ENCODE measurements around the gene SP110.

Gene SP110

GRCh38 chr2:230216489-230216888 lies 3.3 kb downstream of the SP110 start:
- Histone ChIP-seq H4K20me1 (ENCODE audit: insufficient read depth, low read length) (no peaks in the 10 kb centered on the region), H3K79me2 (ENCODE audit: insufficient read depth, low read length) (peaks cover 39% of the 10 kb centered on the region), H3K4me1 (ENCODE audit: insufficient read depth, low read length) (peaks cover 42% of the 10 kb centered on the region), H3K27me3 (ENCODE audit: insufficient read depth, low read length, poor library complexity) (no peaks in the 10 kb centered on the region), H3K9me3 (ENCODE audit: insufficient read depth, low read length, severe bottlenecking) (no peaks in the 10 kb centered on the region), H3K4me2 (ENCODE audit: insufficient read depth, low read length) (no peak overlapping the region), H3K4me3 (ENCODE audit: low read depth in 1 of 2, low read length in 2 of 2) (no peak overlapping the region), H3K27ac (ENCODE audit: low read length) (peak overlapping the region; percentile 25; the same call in 1 of the 2 replicates), H2AFZ (ENCODE audit: low read depth, low read length) (no peak overlapping the region), H3K36me3 (ENCODE audit: insufficient read depth, low read length) (peaks cover 57% of the 10 kb centered on the region), H3K9ac (ENCODE audit: low read depth, low read length) (no peak overlapping the region)
- no peak for TF ChIP-seq CTCF (IDR thresholded peaks at IDR 0.05; ENCODE audit: borderline replicate concordance, extremely low read depth, low read length, poor library complexity, severe bottlenecking)
- no peak for TF ChIP-seq EZH2 (IDR thresholded peaks at IDR 0.05; ENCODE audit: borderline replicate concordance, low read depth, low read length, severe bottlenecking)
- no peak for ATAC-seq (ENCODE audit: insufficient read depth, low read depth)
- peak; percentile 43 for DNase-seq

- ATAC-seq (ENCODE audit: insufficient read depth, low read depth): peak; percentile 78
- H3K27ac ChIP-seq (ENCODE audit: low read length): peak overlapping the region; percentile 64
- DNase-seq: peak; percentile 28
These were observed 10.2 kb downstream of the SP110 start for GRCh38 chr2:230209422-230210051.

GRCh38 chr2:230208576-230208975 lies 11.2 kb downstream of the SP110 start:
- Histone ChIP-seq H3K4me3 (ENCODE audit: low read depth in 1 of 2, low read length in 2 of 2) (no peak overlapping the region), H3K9me3 (ENCODE audit: insufficient read depth, low read length, severe bottlenecking) (no peaks in the 10 kb centered on the region), H3K4me2 (ENCODE audit: insufficient read depth, low read length) (no peak overlapping the region), H3K4me1 (ENCODE audit: insufficient read depth, low read length) (peaks cover 32% of the 10 kb centered on the region), H3K36me3 (ENCODE audit: insufficient read depth, low read length) (peaks cover 87% of the 10 kb centered on the region), H4K20me1 (ENCODE audit: insufficient read depth, low read length) (no peaks in the 10 kb centered on the region), H3K79me2 (ENCODE audit: insufficient read depth, low read length) (no peaks in the 10 kb centered on the region), H3K9ac (ENCODE audit: low read depth, low read length) (no peak overlapping the region), H2AFZ (ENCODE audit: low read depth, low read length) (no peak overlapping the region), H3K27me3 (ENCODE audit: insufficient read depth, low read length, poor library complexity) (no peaks in the 10 kb centered on the region), H3K27ac (ENCODE audit: low read length) (peak overlapping the region; percentile 64)
- ATAC-seq (ENCODE audit: insufficient read depth, low read depth): peak; percentile 87
- DNase-seq: peak; percentile 56
- no peak for TF ChIP-seq EZH2 (IDR thresholded peaks at IDR 0.05; ENCODE audit: borderline replicate concordance, low read depth, low read length, severe bottlenecking)
- no peak for TF ChIP-seq CTCF (IDR thresholded peaks at IDR 0.05; ENCODE audit: borderline replicate concordance, extremely low read depth, low read length, poor library complexity, severe bottlenecking)

More at GRCh38 chr2:230209422-230210051, 10.2 kb downstream of the SP110 start:
- H2AFZ ChIP-seq (ENCODE audit: low read depth, low read length): no peak overlapping the region
- H3K4me3 ChIP-seq (ENCODE audit: low read depth in 1 of 2, low read length in 2 of 2): no peak overlapping the region
- no peaks in the 10 kb centered on the region for H4K20me1 ChIP-seq (ENCODE audit: insufficient read depth, low read length)
- H3K27me3 ChIP-seq (ENCODE audit: insufficient read depth, low read length, poor library complexity): no peaks in the 10 kb centered on the region
- H3K36me3 ChIP-seq (ENCODE audit: insufficient read depth, low read length): peaks cover 93% of the 10 kb centered on the region
- no peaks in the 10 kb centered on the region for H3K9me3 ChIP-seq (ENCODE audit: insufficient read depth, low read length, severe bottlenecking)
- no peak for TF ChIP-seq CTCF (IDR thresholded peaks at IDR 0.05; ENCODE audit: borderline replicate concordance, extremely low read depth, low read length, poor library complexity, severe bottlenecking)
- TF ChIP-seq EZH2 (IDR thresholded peaks at IDR 0.05; ENCODE audit: borderline replicate concordance, low read depth, low read length, severe bottlenecking): no peak
- no peak overlapping the region for H3K9ac ChIP-seq (ENCODE audit: low read depth, low read length)
- no peaks in the 10 kb centered on the region for H3K79me2 ChIP-seq (ENCODE audit: insufficient read depth, low read length)
- H3K4me1 ChIP-seq (ENCODE audit: insufficient read depth, low read length): peaks cover 32% of the 10 kb centered on the region
- H3K4me2 ChIP-seq (ENCODE audit: insufficient read depth, low read length): no peak overlapping the region
